K562 (cell line): ENCODE data around the gene THAP8. TPM values are rescaled to one million over a fixed set of nuclear protein-coding genes. Genes with fewer than 3 reads are reported as not detected.

ENCODE experiments used
- ADNP ChIP-seq: fragments of 200-800 bp; sonication (Bioruptor generic); IDR thresholded peaks from 2 replicates; pipeline ENCODE4 v1.6.1; 2016; ENCODE audit warnings: missing genetic modification characterization, missing compliant biosample characterization
- ARID2 ChIP-seq: fragments of 450-650 bp; IDR thresholded peaks from 2 replicates; pipeline ENCODE4 v1.6.1; 2017; ENCODE audit warnings: antibody characterized with exemption, mild to moderate bottlenecking
- BACH1 ChIP-seq: fragments of 200-800 bp; sonication (Bioruptor generic); IDR thresholded peaks from 2 replicates; pipeline ENCODE4 v1.6.1; 2016; ENCODE audit warnings: missing genetic modification characterization, missing compliant biosample characterization
- C11orf30 ChIP-seq: fragments of 450-650 bp; IDR thresholded peaks from 2 replicates; pipeline ENCODE4 v1.6.1; 2016; ENCODE audit warnings: low read depth, mild to moderate bottlenecking
- CBX8 ChIP-seq: fragments of 200-600 bp; sonication (generic); IDR thresholded peaks from 2 replicates; pipeline ENCODE4 v1.6.1; 2012; ENCODE audit warnings: borderline replicate concordance, mixed run types, low read depth, mild to moderate bottlenecking, moderate library complexity, mixed read lengths, low read length, control low read depth, inconsistent platforms; ENCODE audit not compliant: poor library complexity, severe bottlenecking; ENCODE audit errors: extremely low read depth
- ERF ChIP-seq: fragments of 450-650 bp; formaldehyde crosslinking; IDR thresholded peaks from 2 replicates; pipeline ENCODE4 v1.4.0; 2020; ENCODE audit warnings: mild to moderate bottlenecking, mixed read lengths
- KDM5B ChIP-seq: fragments of 200-600 bp; sonication (generic); IDR thresholded peaks from 2 replicates; pipeline ENCODE4 v1.6.1; 2012; ENCODE audit warnings: low read depth, mild to moderate bottlenecking, moderate library complexity, low read length, control low read depth, inconsistent platforms; ENCODE audit not compliant: insufficient replicate concordance
- NFRKB ChIP-seq: fragments of 450-650 bp; IDR thresholded peaks from 2 replicates; pipeline ENCODE4 v1.6.1; 2016; ENCODE audit warnings: low read depth
- NR2C1 ChIP-seq, 2 experiments: fragments of 450-650 bp; IDR thresholded peaks; 2 replicates each; pipeline ENCODE4 v1.6.1; 2017; ENCODE audit warnings: mild to moderate bottlenecking in 2 of 2, antibody characterized with exemption in 1 of 2, inconsistent platforms in 1 of 2, missing compliant biosample characterization in 1 of 2, missing genetic modification characterization in 1 of 2
- NR2F6 ChIP-seq: fragments of 450-650 bp; formaldehyde crosslinking; IDR thresholded peaks from 2 replicates; pipeline ENCODE4 v1.4.0; 2020; ENCODE audit warnings: mild to moderate bottlenecking
- PCBP1 ChIP-seq: fragments of 200-400 bp; formaldehyde crosslinking; IDR thresholded peaks from 2 replicates; pipeline ENCODE4 v1.6.1; 2018; ENCODE audit warnings: mild to moderate bottlenecking, low read depth, low read length; ENCODE audit not compliant: poor library complexity, severe bottlenecking
- PHB2 ChIP-seq: fragments of 450-650 bp; IDR thresholded peaks from 2 replicates; pipeline ENCODE4 v1.6.1; 2017; ENCODE audit warnings: low read depth
- THRAP3 ChIP-seq: fragments of 450-650 bp; IDR thresholded peaks from 2 replicates; pipeline ENCODE4 v1.6.1; 2016; ENCODE audit warnings: mild to moderate bottlenecking, inconsistent platforms, borderline replicate concordance
- ZKSCAN8 ChIP-seq: fragments of 200-800 bp; sonication (Bioruptor generic); IDR thresholded peaks from 2 replicates; pipeline ENCODE4 v1.6.1; 2016; ENCODE audit warnings: missing genetic modification characterization, missing compliant biosample characterization
- ZNF143 ChIP-seq: sonication (generic); formaldehyde crosslinking; IDR thresholded peaks from 2 replicates; pipeline ENCODE4 v1.9.0; 2022; ENCODE audit warnings: mild to moderate bottlenecking, missing genetic modification reagents
- ZNF507 ChIP-seq: conservative IDR thresholded peaks from 2 replicates; pipeline ENCODE4 v1.6.1; 2017; ENCODE audit warnings: missing genetic modification characterization, missing compliant biosample characterization
- ZNF707 ChIP-seq: fragments of 250-450 bp; sonication (Bioruptor Pico); conservative IDR thresholded peaks from 2 replicates; pipeline ENCODE4 v1.8.0; 2022; ENCODE audit warnings: inconsistent platforms, mild to moderate bottlenecking, moderate library complexity
- polyA plus RNA-seq, 8 experiments: library from polyadenylated mRNA; depleted of rRNA in 4 of 8; stranded (reverse) in 5 of 8; unstranded in 3 of 8; fragments of >200 nt; fragmentation: Nextera tagmentation in 2 of 8; fragmentation: Illumina TruSeq in 1 of 8; extraction: Ambion mirVana in 2 of 8; extraction: Trizol in 1 of 8; gene quantifications; 2 replicates each; pipeline versions ENCODE4 v1.2.1 to v1.2.3, GENCODE V29; 2011 to 2014; ENCODE audit warnings: inconsistent platforms in 1 of 8, missing spikeins in 1 of 8
- total RNA-seq, 7 experiments: library from RNA; depleted of rRNA in 6 of 7; stranded (reverse); fragments of >200 nt in 6 of 7; fragmentation: Illumina TruSeq in 2 of 7; extraction: Trizol in 2 of 7; gene quantifications; 2 replicates each; pipeline versions ENCODE4 v1.2.1 to v1.2.3, GENCODE V29; 2011 to 2021; ENCODE audit warnings: low replicate concordance in 1 of 7
- TF ChIP-seq, protein P1 (sequence below): fragments of 450-650 bp; formaldehyde crosslinking; IDR thresholded peaks from 2 replicates; pipeline ENCODE4 v1.4.0; 2020; ENCODE audit warnings: mild to moderate bottlenecking, moderate library complexity
- TF ChIP-seq, protein P2 (sequence below): sonication (generic); formaldehyde crosslinking; IDR thresholded peaks from 2 replicates; pipeline ENCODE4 v1.8.0; 2023; ENCODE audit warnings: mild to moderate bottlenecking, missing genetic modification reagents
- TF ChIP-seq, protein P3 (sequence below): fragments of 250-450 bp; sonication (Bioruptor Pico); IDR thresholded peaks from 2 replicates; pipeline ENCODE4 v1.5.0; 2021

The THAP8 gene
- total and polyA plus RNA-seq, 9 of the 15 experiments (the other 6 are each of a cell fraction or from before 2014, with no cell fraction given): 0.11 to 2.0 (median 0.94) TPM

DNA sequence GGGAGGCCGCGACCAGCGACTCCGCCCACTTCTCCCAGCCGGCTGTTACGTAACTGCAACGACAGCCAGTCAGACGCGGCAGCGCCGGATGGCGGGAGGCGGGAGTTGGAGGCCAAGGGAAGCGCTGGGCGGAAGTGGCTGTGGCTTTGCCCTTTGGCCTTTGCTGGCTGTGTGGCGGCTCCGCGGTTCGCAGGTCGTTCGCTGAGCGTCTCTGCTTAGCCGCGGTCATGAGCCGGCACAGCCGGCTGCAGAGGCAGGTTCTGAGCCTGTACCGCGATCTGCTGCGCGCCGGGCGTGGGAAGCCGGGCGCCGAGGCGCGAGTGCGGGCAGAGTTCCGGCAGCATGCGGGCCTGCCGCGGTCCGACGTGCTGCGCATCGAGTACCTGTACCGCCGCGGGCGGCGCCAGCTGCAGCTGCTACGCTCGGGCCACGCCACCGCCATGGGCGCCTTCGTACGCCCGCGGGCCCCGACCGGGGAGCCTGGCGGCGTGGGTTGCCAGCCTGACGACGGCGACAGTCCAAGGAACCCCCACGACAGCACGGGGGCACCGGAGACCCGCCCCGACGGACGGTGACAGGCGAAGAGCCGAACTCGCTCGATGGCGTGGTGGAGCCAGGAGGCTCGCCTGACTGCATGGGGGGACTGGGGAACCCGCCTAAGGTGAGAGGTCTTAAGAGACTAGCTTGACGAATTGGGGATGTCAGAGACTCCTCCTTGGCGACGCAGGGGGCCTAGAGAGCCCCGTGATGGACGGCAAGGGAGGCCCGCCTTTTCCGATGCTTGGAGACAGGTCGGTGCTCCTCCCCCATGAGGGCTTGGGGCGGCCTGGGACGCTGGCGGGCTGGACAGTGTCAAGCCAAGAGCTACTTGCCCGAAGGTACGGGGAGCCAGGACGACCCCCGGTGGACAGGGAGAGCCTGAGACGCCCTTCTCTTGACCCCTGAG, 58.8 kb downstream of the THAP8 start, which contains the start of gene SDHAF1 (continued):
- TF ChIP-seq BACH1 (tag) (no peak), NR2F6 (no peak; the same call in 1 of the 2 replicates), PHB2 (no peak), ZNF143 (CRISPR knock-in tag) (no peak), ZKSCAN8 (CRISPR knock-in tag) (no peak), ADNP (no peak), ERF (CRISPR knock-in tag) (0 out of 2 replicates have a peak, but pooled peaks have one; percentile 4), ZNF707 (CRISPR knock-in tag) (no peak), ZNF507 (tag) (no peak), NFRKB (no peak), CBX8 (no peak), PCBP1 (peak; percentile 66), NR2C1 (IDR thresholded peaks at IDR 0.05) (peak; percentile 96), NR2C1 (tag; IDR thresholded peaks at IDR 0.05) (peak; percentile 97), ARID2 (no peak), THRAP3 (no peak), KDM5B (peak; percentile 93), C11orf30 (peak; percentile 54)
- TF ChIP-seq, protein P1, sequence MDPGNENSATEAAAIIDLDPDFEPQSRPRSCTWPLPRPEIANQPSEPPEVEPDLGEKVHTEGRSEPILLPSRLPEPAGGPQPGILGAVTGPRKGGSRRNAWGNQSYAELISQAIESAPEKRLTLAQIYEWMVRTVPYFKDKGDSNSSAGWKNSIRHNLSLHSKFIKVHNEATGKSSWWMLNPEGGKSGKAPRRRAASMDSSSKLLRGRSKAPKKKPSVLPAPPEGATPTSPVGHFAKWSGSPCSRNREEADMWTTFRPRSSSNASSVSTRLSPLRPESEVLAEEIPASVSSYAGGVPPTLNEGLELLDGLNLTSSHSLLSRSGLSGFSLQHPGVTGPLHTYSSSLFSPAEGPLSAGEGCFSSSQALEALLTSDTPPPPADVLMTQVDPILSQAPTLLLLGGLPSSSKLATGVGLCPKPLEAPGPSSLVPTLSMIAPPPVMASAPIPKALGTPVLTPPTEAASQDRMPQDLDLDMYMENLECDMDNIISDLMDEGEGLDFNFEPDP: no peak
- TF ChIP-seq, protein P2, sequence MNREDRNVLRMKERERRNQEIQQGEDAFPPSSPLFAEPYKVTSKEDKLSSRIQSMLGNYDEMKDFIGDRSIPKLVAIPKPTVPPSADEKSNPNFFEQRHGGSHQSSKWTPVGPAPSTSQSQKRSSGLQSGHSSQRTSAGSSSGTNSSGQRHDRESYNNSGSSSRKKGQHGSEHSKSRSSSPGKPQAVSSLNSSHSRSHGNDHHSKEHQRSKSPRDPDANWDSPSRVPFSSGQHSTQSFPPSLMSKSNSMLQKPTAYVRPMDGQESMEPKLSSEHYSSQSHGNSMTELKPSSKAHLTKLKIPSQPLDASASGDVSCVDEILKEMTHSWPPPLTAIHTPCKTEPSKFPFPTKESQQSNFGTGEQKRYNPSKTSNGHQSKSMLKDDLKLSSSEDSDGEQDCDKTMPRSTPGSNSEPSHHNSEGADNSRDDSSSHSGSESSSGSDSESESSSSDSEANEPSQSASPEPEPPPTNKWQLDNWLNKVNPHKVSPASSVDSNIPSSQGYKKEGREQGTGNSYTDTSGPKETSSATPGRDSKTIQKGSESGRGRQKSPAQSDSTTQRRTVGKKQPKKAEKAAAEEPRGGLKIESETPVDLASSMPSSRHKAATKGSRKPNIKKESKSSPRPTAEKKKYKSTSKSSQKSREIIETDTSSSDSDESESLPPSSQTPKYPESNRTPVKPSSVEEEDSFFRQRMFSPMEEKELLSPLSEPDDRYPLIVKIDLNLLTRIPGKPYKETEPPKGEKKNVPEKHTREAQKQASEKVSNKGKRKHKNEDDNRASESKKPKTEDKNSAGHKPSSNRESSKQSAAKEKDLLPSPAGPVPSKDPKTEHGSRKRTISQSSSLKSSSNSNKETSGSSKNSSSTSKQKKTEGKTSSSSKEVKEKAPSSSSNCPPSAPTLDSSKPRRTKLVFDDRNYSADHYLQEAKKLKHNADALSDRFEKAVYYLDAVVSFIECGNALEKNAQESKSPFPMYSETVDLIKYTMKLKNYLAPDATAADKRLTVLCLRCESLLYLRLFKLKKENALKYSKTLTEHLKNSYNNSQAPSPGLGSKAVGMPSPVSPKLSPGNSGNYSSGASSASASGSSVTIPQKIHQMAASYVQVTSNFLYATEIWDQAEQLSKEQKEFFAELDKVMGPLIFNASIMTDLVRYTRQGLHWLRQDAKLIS (CRISPR knock-in tag): no peak
- TF ChIP-seq, protein P3, sequence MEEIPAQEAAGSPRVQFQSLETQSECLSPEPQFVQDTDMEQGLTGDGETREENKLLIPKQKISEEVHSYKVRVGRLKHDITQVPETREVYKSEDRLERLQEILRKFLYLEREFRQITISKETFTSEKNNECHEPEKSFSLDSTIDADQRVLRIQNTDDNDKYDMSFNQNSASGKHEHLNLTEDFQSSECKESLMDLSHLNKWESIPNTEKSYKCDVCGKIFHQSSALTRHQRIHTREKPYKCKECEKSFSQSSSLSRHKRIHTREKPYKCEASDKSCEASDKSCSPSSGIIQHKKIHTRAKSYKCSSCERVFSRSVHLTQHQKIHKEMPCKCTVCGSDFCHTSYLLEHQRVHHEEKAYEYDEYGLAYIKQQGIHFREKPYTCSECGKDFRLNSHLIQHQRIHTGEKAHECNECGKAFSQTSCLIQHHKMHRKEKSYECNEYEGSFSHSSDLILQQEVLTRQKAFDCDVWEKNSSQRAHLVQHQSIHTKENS (CRISPR knock-in tag): no peak
